NCI-H1105 (cell line): ENCODE measurements around the gene DDX1.
"Not testable (repeated sequence)": the region's sequence is repeated elsewhere in the genome, so short reads cannot be mapped to it uniquely, and the experiment has no call there.

Source experiments
- DNase-seq: peaks from one replicate; lab custom pipeline; 2025; lab: John Stamatoyannopoulos, UW

The DDX1 gene

GRCh38 chr2:15677141-15677843, 85.6 kb downstream of the DDX1 start:
- no peak for DNase-seq

- DNase-seq, result no peak
Observed at GRCh38 chr2:15678346-15678745, 86.7 kb downstream of the DDX1 start.

GRCh38 chr2:15678909-15679308, 87.2 kb downstream of the DDX1 start:
- no peak for DNase-seq

- DNase-seq, result no peak
Observed at GRCh38 chr2:15679386-15679924, 87.8 kb downstream of the DDX1 start.

DNA sequence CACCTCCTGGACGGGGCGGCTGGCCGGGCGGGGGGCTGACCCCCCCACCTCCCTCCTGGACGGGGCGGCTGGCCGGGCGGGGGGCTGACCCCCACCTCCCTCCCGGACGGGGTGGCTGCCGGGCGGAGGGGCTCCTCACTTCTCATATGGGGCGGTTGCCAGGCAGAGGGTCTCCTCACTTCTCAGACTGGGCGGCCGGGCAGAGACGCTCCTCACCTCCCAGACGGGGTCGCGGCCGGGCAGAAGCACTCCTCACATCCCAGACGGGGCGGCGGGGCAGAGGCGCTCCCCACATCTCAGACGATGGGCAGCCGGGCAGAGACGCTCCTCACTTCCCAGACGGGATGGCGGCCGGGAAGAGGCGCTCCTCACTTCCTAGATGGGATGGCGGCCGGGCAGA, 88.5 kb downstream of the DDX1 start:
- not testable (repeated sequence) for DNase-seq
